GM20000 (cell line): ENCODE measurements around the gene KIAA1671.

ENCODE experiments used
- DNase-seq: peaks from one replicate; pipeline ENCODE4 v3.0.0; 2012; ENCODE audit warnings: low spot score
- TF ChIP-seq, protein P1 (sequence below): IDR thresholded peaks from 2 replicates; pipeline ENCODE4 v1.5.1; 2012; ENCODE audit warnings: mild to moderate bottlenecking, control low read depth; ENCODE audit errors: extremely low read depth, missing control alignments

The KIAA1671 gene

GRCh38 chr22:25083807-25084200 is 131.3 kb downstream of the KIAA1671 start:
- DNase-seq, result no peak
- TF ChIP-seq, protein P1, sequence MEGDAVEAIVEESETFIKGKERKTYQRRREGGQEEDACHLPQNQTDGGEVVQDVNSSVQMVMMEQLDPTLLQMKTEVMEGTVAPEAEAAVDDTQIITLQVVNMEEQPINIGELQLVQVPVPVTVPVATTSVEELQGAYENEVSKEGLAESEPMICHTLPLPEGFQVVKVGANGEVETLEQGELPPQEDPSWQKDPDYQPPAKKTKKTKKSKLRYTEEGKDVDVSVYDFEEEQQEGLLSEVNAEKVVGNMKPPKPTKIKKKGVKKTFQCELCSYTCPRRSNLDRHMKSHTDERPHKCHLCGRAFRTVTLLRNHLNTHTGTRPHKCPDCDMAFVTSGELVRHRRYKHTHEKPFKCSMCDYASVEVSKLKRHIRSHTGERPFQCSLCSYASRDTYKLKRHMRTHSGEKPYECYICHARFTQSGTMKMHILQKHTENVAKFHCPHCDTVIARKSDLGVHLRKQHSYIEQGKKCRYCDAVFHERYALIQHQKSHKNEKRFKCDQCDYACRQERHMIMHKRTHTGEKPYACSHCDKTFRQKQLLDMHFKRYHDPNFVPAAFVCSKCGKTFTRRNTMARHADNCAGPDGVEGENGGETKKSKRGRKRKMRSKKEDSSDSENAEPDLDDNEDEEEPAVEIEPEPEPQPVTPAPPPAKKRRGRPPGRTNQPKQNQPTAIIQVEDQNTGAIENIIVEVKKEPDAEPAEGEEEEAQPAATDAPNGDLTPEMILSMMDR, result no peak

DNA sequence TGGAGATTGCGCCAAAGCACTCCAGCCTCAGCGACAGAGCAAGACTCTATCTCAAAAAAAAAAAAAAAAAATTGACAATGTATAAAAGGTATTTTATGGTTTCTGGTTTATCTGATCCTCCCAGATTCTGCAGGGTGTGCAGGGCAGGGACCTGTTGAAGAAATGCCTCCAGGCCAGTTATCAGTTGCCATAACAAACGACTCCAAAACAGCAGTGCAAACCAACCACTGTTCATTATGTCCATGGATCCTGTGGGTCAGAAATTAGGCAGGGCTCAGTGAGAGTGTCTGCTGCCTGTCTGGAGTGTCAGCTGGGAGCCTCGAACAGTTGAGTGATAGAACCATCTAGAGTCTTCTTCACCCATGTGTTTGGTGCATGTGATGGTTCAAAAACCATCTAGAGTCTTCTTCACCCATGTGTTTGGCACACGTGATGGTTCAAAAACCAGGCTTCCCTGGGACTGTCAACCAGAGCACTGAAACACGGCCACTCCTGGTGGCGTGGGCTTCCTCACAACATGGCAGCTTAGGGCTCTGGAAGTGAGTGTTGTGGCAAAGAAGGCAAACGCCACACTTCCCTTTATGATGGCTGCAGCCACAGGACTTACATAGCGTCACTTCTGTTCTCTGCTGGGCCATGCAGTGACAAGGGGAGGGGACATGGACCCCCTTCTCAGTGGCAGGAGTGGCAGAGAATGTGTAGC is 132.0 kb downstream of the KIAA1671 start:
- no peak for DNase-seq
- TF ChIP-seq, protein P1, result no peak

DNA sequence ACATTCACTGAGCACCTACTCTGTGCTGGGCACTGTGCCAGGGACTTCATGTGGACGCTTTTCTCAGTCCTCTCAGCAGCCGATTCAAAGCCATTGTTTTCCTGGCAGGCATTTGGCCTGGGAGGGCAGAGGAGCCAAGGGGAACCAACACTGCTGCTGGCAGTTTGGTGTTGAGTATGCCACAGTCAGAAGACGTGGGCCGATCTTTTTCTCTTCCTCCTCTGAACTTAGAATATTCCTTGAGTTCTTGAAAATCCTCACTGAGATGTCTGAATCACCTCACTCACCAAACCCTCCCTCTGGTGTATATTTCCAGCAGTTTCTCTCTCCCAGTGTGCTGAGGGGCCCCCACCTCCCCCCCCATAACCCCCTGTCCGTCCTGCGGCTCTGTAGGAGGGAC is 132.6 kb downstream of the KIAA1671 start:
- DNase-seq, result no peak
- TF ChIP-seq, protein P1, result no peak

DNA sequence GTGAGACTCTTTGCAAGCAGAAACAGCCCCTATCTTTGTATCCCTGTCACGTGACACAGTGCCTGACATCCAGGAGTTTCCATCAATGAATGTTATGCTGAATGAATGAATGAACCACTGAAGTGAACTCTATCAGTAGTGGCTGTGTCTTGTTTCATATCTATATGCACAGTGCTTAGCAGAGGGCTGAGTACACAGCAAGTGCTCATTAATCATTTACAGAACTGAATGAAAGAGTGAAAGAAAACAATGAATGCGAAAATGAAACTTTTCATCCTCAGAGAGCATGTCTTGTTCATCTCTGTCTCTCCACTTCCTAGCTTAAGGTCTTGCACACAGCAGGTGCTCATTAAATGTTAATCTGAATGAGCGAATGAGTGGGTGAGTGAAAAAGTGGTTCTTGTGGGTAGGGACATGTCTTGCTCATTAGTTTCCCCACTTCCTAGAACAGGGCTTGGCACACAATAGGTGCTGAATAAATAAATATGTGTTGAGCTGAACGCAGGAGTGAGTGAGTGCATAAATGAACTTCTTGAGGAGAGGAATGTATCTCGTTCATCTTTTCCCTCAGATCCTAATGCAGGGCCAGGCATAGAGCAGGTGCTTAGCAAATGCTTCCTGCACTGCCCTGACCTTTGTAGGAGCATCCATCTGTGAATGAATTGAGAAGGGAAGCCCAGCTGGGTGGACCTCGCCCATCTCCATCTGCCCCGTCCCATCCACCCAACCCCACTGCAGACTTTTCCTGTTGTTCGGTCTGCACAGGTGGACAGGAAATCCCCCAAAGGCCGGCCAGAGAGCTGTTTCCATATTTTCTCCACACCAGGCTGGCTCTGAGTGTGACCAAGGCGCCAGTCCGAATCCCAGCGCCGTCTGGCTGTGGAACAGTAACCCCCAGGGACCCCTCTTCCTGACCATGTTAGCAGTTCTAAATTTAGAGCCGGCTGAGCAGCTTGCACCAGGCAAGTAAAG is 133.7 kb downstream of the KIAA1671 start:
- TF ChIP-seq, protein P1, result no peak
- DNase-seq, result peak; percentile 73

- no peak for DNase-seq
- TF ChIP-seq, protein P1, result no peak
Observed at GRCh38 chr22:25086902-25087282, 134.4 kb downstream of the KIAA1671 start.

DNA sequence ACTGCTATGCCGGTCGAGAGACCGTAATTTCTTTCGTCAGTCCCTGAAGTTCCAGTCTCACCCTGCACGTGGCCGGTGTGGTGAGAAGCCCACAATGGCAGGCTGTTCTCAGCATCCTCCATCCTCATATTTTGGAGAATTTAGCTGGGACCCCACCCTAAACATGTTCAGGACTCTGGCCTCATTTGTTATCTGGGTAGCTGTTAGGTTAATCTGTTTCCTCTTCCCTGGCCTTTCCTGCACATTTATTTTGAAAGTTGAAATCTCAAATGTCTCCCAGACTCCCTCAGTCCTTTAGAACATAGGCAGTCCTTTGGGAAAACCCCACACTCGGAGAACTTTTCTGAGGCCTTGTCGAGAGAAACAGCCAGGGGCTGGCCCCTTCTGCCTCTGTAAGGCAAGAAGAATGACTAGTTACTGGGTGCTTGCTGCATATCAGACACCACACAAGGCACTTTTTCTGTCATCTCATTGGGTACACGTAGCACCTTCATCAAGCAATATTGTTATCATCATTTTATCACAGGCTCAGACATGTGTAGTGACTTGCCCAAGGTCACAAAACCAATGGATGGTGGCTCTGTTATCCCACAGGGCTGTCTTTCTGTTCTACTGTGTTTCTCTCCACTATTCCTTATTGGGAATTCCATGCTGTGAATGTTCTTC is 137.8 kb downstream of the KIAA1671 start:
- TF ChIP-seq, protein P1, result no peak
- no peak for DNase-seq
